Panc1 (cell line): ENCODE data around the gene SDC1. TPM values are rescaled to one million over a fixed set of nuclear protein-coding genes. Genes with fewer than 3 reads are reported as not detected.

ENCODE experiments used
- ATAC-seq: fragments of 200-7000 bp; cut with Tn5 transposase; 2 replicates; pipeline ENCODE4 v1.9.1; 2020; ENCODE audit warnings: mild to moderate bottlenecking, moderate library complexity
- BruUV-seq: library from RNA; stranded (reverse); fragments of 400-500 nt; replicated peaks from 2 replicates; lab custom pipeline; 2021; lab: Mats Ljungman, UMichigan
- CTCF ChIA-PET: fragments of 300-600 bp; sonication (Branson Sonifier 250); formaldehyde crosslinking; loops from one replicate; lab custom pipeline; 2022; ENCODE audit warnings: antibody characterized with exemption; lab: Charles Lee
- POLR2A ChIA-PET: fragments of 300-600 bp; sonication (Branson Sonifier 250); formaldehyde crosslinking; loops from one replicate; lab custom pipeline; 2022; ENCODE audit warnings: antibody characterized with exemption; lab: Charles Lee
- DNase-seq: peaks from one replicate; pipeline ENCODE4 v3.0.0-alpha.2; 2010; ENCODE audit warnings: low read depth, low spot score
- H3K27ac ChIP-seq: 2 replicates; pipeline ENCODE4 v1.5.1; 2011; ENCODE audit warnings: mild to moderate bottlenecking, low read length, inconsistent platforms
- H3K27me3 ChIP-seq: fragments of 200-500 bp; sonication (Bioruptor generic); 2 replicates; pipeline ENCODE4 v1.6.0; 2014; ENCODE audit warnings: low read length, inconsistent platforms; ENCODE audit not compliant: control insufficient read depth, insufficient read depth
- H3K36me3 ChIP-seq: fragments of 200-500 bp; sonication (Bioruptor generic); 2 replicates; pipeline ENCODE4 v1.5.1; 2014; ENCODE audit warnings: inconsistent platforms, mild to moderate bottlenecking, low read length, moderate library complexity; ENCODE audit not compliant: control insufficient read depth, insufficient read depth
- H3K4me1 ChIP-seq: 2 replicates; pipeline ENCODE4 v1.5.1; 2011; ENCODE audit warnings: inconsistent platforms, mild to moderate bottlenecking, low read length, moderate library complexity; ENCODE audit not compliant: control insufficient read depth, insufficient read depth
- H3K4me3 ChIP-seq, 2 experiments: 2 replicates each; pipeline ENCODE4 v1.5.1; 2011 to 2012; ENCODE audit warnings: low read depth in 2 of 2, low read length in 2 of 2, mild to moderate bottlenecking in 2 of 2, inconsistent platforms in 1 of 2, moderate library complexity in 1 of 2
- H3K9me3 ChIP-seq: fragments of 200-500 bp; sonication (Bioruptor generic); 2 replicates; pipeline ENCODE4 v1.5.1; 2014; ENCODE audit warnings: low read depth, mild to moderate bottlenecking, inconsistent platforms, low read length, moderate library complexity; ENCODE audit not compliant: control insufficient read depth, insufficient read depth
- POLR2AphosphoS5 ChIP-seq: IDR thresholded peaks from 2 replicates; pipeline ENCODE4 v1.6.1; 2012; ENCODE audit warnings: mild to moderate bottlenecking, low read depth, low read length, moderate library complexity
- SIN3A ChIP-seq: IDR thresholded peaks from 2 replicates; pipeline ENCODE4 v1.6.1; 2012; ENCODE audit warnings: low read depth, mild to moderate bottlenecking, low read length, moderate library complexity, borderline replicate concordance; ENCODE audit not compliant: insufficient read depth
- TCF7L2 ChIP-seq: IDR thresholded peaks from 2 replicates; pipeline ENCODE4 v1.6.1; 2011; ENCODE audit warnings: mild to moderate bottlenecking, low read depth, low read length, inconsistent platforms
- in situ Hi-C: cut with HindIII; loops from 2 replicates; pipeline ENCODE4 v1.10.0; 2016; ENCODE audit warnings: low sequenced_read_pairs, low pct_unique_long_range_greater_than_20kb
- intact Hi-C: fragments of 100-400 bp; cut with micrococcal nuclease; formaldehyde crosslinking; loops from one replicate; pipeline ENCODE4 v1.10.0; 2022; ENCODE audit not compliant: unreplicated experiment
- total RNA-seq: library from RNA; stranded (reverse); gene quantifications from one replicate; pipeline ENCODE4 v1.2.1, GENCODE V29; 2021; ENCODE audit not compliant: unreplicated experiment
- TF ChIP-seq, protein P1 (sequence below): fragments of 450-650 bp; IDR thresholded peaks from 2 replicates; pipeline ENCODE4 v1.5.1; 2017; ENCODE audit warnings: mild to moderate bottlenecking
- TF ChIP-seq, protein P2 (sequence below), 2 experiments: IDR thresholded peaks; 2 replicates each; pipeline ENCODE4 v1.6.1; 2011 to 2012; ENCODE audit warnings: low read depth in 2 of 2, control low read depth in 1 of 2, low read length in 1 of 2, mild to moderate bottlenecking in 1 of 2, moderate library complexity in 1 of 2; ENCODE audit not compliant: insufficient read depth in 1 of 2

Gene SDC1
- total RNA-seq, 1 experiment from 2014 or later, result 93.0 TPM

DNA sequence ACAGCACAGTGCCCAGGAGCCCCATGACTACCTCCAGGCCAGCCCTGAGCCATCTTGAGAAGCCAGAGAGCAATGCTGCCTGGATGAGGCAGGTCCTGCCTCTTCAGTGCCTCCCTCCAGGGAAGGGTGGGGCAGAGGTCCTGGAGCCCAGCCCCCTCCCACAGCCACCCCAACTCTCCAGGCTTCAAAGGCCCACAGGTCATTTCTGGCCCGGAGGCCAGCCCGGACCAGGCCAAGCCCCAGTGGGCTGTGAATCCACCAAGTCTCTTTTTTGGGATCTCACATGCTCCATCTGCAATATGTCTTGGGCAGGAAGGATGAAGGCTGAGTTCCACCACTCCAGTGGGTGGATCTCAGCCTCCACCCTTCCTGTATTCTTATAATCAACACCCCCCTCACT, 36.7 kb downstream of the SDC1 start:
- Histone ChIP-seq H3K36me3 (no peaks in the 10 kb centered on the region), H3K9me3 (no peaks in the 10 kb centered on the region), H3K4me3 (no peak overlapping the region), H3K4me1 (peaks cover 30% of the 10 kb centered on the region), H3K27me3 (no peaks in the 10 kb centered on the region), H3K27ac (no peak overlapping the region)
- ATAC-seq (no peak), DNase-seq (no peak)
- ChIA-PET CTCF (interaction anchor here (1.5 kb wide), 1 partner anchor 28 kb away, joined by 3 read pairs; no protein-coding TSS in a partner anchor), POLR2A (no interaction called here)
- in situ Hi-C loops (no loop called here), intact Hi-C loops (no loop called here)
- TF ChIP-seq POLR2AphosphoS5, result no peak
- TF ChIP-seq, protein P1, sequence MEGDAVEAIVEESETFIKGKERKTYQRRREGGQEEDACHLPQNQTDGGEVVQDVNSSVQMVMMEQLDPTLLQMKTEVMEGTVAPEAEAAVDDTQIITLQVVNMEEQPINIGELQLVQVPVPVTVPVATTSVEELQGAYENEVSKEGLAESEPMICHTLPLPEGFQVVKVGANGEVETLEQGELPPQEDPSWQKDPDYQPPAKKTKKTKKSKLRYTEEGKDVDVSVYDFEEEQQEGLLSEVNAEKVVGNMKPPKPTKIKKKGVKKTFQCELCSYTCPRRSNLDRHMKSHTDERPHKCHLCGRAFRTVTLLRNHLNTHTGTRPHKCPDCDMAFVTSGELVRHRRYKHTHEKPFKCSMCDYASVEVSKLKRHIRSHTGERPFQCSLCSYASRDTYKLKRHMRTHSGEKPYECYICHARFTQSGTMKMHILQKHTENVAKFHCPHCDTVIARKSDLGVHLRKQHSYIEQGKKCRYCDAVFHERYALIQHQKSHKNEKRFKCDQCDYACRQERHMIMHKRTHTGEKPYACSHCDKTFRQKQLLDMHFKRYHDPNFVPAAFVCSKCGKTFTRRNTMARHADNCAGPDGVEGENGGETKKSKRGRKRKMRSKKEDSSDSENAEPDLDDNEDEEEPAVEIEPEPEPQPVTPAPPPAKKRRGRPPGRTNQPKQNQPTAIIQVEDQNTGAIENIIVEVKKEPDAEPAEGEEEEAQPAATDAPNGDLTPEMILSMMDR, result no peak
- TF ChIP-seq, protein P2, sequence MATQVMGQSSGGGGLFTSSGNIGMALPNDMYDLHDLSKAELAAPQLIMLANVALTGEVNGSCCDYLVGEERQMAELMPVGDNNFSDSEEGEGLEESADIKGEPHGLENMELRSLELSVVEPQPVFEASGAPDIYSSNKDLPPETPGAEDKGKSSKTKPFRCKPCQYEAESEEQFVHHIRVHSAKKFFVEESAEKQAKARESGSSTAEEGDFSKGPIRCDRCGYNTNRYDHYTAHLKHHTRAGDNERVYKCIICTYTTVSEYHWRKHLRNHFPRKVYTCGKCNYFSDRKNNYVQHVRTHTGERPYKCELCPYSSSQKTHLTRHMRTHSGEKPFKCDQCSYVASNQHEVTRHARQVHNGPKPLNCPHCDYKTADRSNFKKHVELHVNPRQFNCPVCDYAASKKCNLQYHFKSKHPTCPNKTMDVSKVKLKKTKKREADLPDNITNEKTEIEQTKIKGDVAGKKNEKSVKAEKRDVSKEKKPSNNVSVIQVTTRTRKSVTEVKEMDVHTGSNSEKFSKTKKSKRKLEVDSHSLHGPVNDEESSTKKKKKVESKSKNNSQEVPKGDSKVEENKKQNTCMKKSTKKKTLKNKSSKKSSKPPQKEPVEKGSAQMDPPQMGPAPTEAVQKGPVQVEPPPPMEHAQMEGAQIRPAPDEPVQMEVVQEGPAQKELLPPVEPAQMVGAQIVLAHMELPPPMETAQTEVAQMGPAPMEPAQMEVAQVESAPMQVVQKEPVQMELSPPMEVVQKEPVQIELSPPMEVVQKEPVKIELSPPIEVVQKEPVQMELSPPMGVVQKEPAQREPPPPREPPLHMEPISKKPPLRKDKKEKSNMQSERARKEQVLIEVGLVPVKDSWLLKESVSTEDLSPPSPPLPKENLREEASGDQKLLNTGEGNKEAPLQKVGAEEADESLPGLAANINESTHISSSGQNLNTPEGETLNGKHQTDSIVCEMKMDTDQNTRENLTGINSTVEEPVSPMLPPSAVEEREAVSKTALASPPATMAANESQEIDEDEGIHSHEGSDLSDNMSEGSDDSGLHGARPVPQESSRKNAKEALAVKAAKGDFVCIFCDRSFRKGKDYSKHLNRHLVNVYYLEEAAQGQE (IDR thresholded peaks at IDR 0.05; ENCODE audit: insufficient read depth in 1 of 2, low read depth in 2 of 2, low read length in 1 of 2), result no peak
- TF ChIP-seq TCF7L2, result no peak
- TF ChIP-seq SIN3A, result no peak
- no TSS peak for BruUV-seq

DNA sequence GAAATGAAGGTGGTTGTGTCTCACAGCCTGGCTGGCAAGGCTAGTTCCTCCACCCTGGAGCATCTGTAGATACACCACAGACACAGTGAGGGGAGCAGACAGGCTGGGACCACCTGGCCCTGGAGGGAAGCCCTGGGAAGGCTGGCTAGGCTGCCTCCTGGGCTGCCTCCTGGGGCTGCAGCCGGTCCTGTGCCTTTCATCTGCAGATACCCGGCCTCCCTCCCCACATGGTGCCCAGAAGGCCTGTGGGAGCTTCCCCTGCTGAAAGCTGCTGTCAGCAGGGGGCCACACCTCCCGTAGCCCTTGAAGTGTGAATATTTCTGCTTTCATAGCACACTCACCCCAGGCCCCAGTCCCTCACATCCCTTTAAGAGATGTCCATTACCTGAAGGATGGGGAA, 37.6 kb downstream of the SDC1 start:
- intact Hi-C loops, result no loop called here
- in situ Hi-C loops, result no loop called here
- H3K4me3 ChIP-seq, result no peak overlapping the region
- no peak for TF ChIP-seq SIN3A
- TF ChIP-seq, protein P2 (IDR thresholded peaks at IDR 0.05; ENCODE audit: insufficient read depth in 1 of 2, low read depth in 2 of 2, low read length in 1 of 2), result no peak
- no peak for TF ChIP-seq TCF7L2
- TF ChIP-seq, protein P1, result no peak
- no peak for TF ChIP-seq POLR2AphosphoS5
- no peak overlapping the region for H3K27ac ChIP-seq
- peaks cover 30% of the 10 kb centered on the region for H3K4me1 ChIP-seq
- CTCF ChIA-PET, result no interaction called here
- no peaks in the 10 kb centered on the region for H3K9me3 ChIP-seq
- no peak for DNase-seq
- H3K36me3 ChIP-seq, result no peaks in the 10 kb centered on the region
- ATAC-seq, result no peak
- H3K27me3 ChIP-seq, result no peaks in the 10 kb centered on the region
- POLR2A ChIA-PET, result interaction anchor here (0.6 kb wide), 1 partner anchor 796 kb away, joined by 9 read pairs; no protein-coding TSS in a partner anchor
- BruUV-seq, result no TSS peak
